HG03521 (cell line): ENCODE results near the gene GINS2.

ENCODE experiments used
- ATAC-seq: cut with Tn5 transposase; IDR thresholded peaks from one replicate; pipeline ENCODE4 v1.9.1; 2021; ENCODE audit warnings: mild to moderate bottlenecking, moderate library complexity; ENCODE audit not compliant: unreplicated experiment

The GINS2 gene

GRCh38 chr16:85628265-85628556 lies 60.5 kb downstream of the GINS2 start:
- no peak for ATAC-seq

GRCh38 chr16:85627526-85628264 lies 61.1 kb downstream of the GINS2 start:
- ATAC-seq: no peak

GRCh38 chr16:85627089-85627488 lies 61.7 kb downstream of the GINS2 start:
- ATAC-seq: no peak
